Smooth muscle cell (in vitro differentiated cells): ENCODE results near the gene NRXN3. TPM values are rescaled to one million over a fixed set of nuclear protein-coding genes. Genes with fewer than 3 reads are reported as not detected.

ENCODE experiments used
- DNase-seq: peaks from one replicate; lab custom pipeline; 2025; ENCODE audit not compliant: unreplicated experiment; lab: John Stamatoyannopoulos, UW
- H2AFZ ChIP-seq: fragments of 200-600 bp; sonication (generic); 2 replicates; pipeline ENCODE4 v1.6.0; 2016; ENCODE audit warnings: antibody characterized with exemption, low read depth, mild to moderate bottlenecking
- H3F3A ChIP-seq: fragments of 200-600 bp; sonication (generic); 2 replicates; pipeline ENCODE4 v1.6.0; 2017; ENCODE audit warnings: antibody characterized with exemption, low read depth
- H3K27ac ChIP-seq: fragments of 200-600 bp; sonication (generic); 2 replicates; pipeline ENCODE4 v1.5.1; 2016; ENCODE audit warnings: low read depth, mild to moderate bottlenecking
- H3K27me3 ChIP-seq: fragments of 200-600 bp; sonication (generic); 2 replicates; pipeline ENCODE4 v1.6.1; 2016; ENCODE audit warnings: low read depth, mild to moderate bottlenecking
- H3K36me3 ChIP-seq: fragments of 200-600 bp; sonication (generic); 2 replicates; pipeline ENCODE4 v1.5.1; 2016; ENCODE audit warnings: low read depth
- H3K4me1 ChIP-seq: fragments of 200-600 bp; sonication (generic); 2 replicates; pipeline ENCODE4 v1.5.1; 2016; ENCODE audit warnings: low read depth
- H3K4me2 ChIP-seq: fragments of 200-600 bp; sonication (generic); 2 replicates; pipeline ENCODE4 v1.6.0; 2016; ENCODE audit warnings: mild to moderate bottlenecking
- H3K4me3 ChIP-seq: fragments of 200-600 bp; sonication (generic); 2 replicates; pipeline ENCODE4 v1.5.1; 2016; ENCODE audit warnings: mild to moderate bottlenecking
- H3K79me2 ChIP-seq: fragments of 200-600 bp; sonication (generic); 2 replicates; pipeline ENCODE4 v1.6.0; 2016; ENCODE audit warnings: low read depth, mild to moderate bottlenecking
- H3K9ac ChIP-seq: fragments of 200-600 bp; sonication (generic); 2 replicates; pipeline ENCODE4 v1.6.0; 2016; ENCODE audit warnings: low read depth
- H3K9me3 ChIP-seq: fragments of 200-600 bp; sonication (generic); replicated peaks from 2 replicates; pipeline ENCODE4 v1.5.1; 2016; ENCODE audit warnings: low read depth
- H4K20me1 ChIP-seq: fragments of 200-600 bp; sonication (generic); 2 replicates; pipeline ENCODE4 v1.6.0; 2016; ENCODE audit warnings: low read depth
- CTCF ChIP-seq: fragments of 200-600 bp; sonication (generic); IDR thresholded peaks from 2 replicates; pipeline ENCODE4 v1.5.1; 2017; ENCODE audit warnings: borderline replicate concordance, mild to moderate bottlenecking, antibody characterized with exemption; ENCODE audit not compliant: insufficient read depth, poor library complexity, severe bottlenecking
- WGBS: methylation state at CpG from one replicate; pipeline ENCODE4 v1.1.7; 2016; ENCODE audit warnings: low lambda C conversion rate; 5-methylcytosine and 5-hydroxymethylcytosine counted together
- polyA plus RNA-seq: library from polyadenylated mRNA; unstranded; fragments of >200 nt; fragmentation: Nextera tagmentation; extraction: Ambion mirVana; gene quantifications from 2 replicates; pipeline ENCODE4 v1.2.1, GENCODE V29; 2016
- total RNA-seq: library from RNA; depleted of rRNA; stranded (reverse); fragments of >200 nt; gene quantifications from 2 replicates; pipeline ENCODE4 v1.2.3, GENCODE V29; 2014

NRXN3 gene
- total and polyA plus RNA-seq, 2 experiments from 2014 or later = 1.2 to 7.0 TPM

GRCh38 chr14:79246173-79246572 is 1076.0 kb downstream of the NRXN3 start:
- no peak for TF ChIP-seq CTCF
- no peak overlapping the region for H3K9ac ChIP-seq
- H3K36me3 ChIP-seq = no peaks in the 10 kb centered on the region
- H3K79me2 ChIP-seq = no peaks in the 10 kb centered on the region
- H3K4me1 ChIP-seq = no peaks in the 10 kb centered on the region
- H3K4me3 ChIP-seq = no peak overlapping the region
- H3K27ac ChIP-seq = no peak overlapping the region
- no peak overlapping the region for H2AFZ ChIP-seq
- WGBS = 89% methylated on average over 3 of the region's 3 CpGs
- H4K20me1 ChIP-seq = no peaks in the 10 kb centered on the region
- H3K27me3 ChIP-seq = peaks cover 27% of the 10 kb centered on the region
- H3F3A ChIP-seq = no peaks in the 10 kb centered on the region
- H3K9me3 ChIP-seq = no peaks in the 10 kb centered on the region
- no peak for DNase-seq
- no peak overlapping the region for H3K4me2 ChIP-seq

- Histone ChIP-seq H3K9ac (no peak overlapping the region), H3K36me3 (no peaks in the 10 kb centered on the region), H3K27ac (no peak overlapping the region), H3K9me3 (no peaks in the 10 kb centered on the region), H3K79me2 (no peaks in the 10 kb centered on the region), H3K27me3 (peaks cover 26% of the 10 kb centered on the region), H3K4me3 (no peak overlapping the region), H2AFZ (no peak overlapping the region), H4K20me1 (no peaks in the 10 kb centered on the region), H3F3A (no peaks in the 10 kb centered on the region), H3K4me1 (no peaks in the 10 kb centered on the region), H3K4me2 (no peak overlapping the region)
- no peak for TF ChIP-seq CTCF
- WGBS = 82% methylated on average over 2 of the region's 2 CpGs
- no peak for DNase-seq
Observed at GRCh38 chr14:79248126-79248525, 1078.0 kb downstream of the NRXN3 start.

- H3K27me3 ChIP-seq = peaks cover 20% of the 10 kb centered on the region
- no peaks in the 10 kb centered on the region for H3K36me3 ChIP-seq
- H3K9me3 ChIP-seq = no peaks in the 10 kb centered on the region
- no peaks in the 10 kb centered on the region for H3K79me2 ChIP-seq
- WGBS = 70% methylated on average over 3 of the region's 3 CpGs
- H3K4me2 ChIP-seq = no peak overlapping the region
- no peaks in the 10 kb centered on the region for H3F3A ChIP-seq
- H2AFZ ChIP-seq = no peak overlapping the region
- no peak overlapping the region for H3K4me3 ChIP-seq
- H4K20me1 ChIP-seq = no peaks in the 10 kb centered on the region
- H3K4me1 ChIP-seq = no peaks in the 10 kb centered on the region
- H3K9ac ChIP-seq = no peak overlapping the region
- DNase-seq = no peak
- no peak overlapping the region for H3K27ac ChIP-seq
- no peak for TF ChIP-seq CTCF
Observed at GRCh38 chr14:79248771-79249170, 1078.6 kb downstream of the NRXN3 start.

- Histone ChIP-seq H3K4me1 (peaks cover 7% of the 10 kb centered on the region), H3K36me3 (no peaks in the 10 kb centered on the region), H2AFZ (no peak overlapping the region), H3K79me2 (no peaks in the 10 kb centered on the region), H4K20me1 (no peaks in the 10 kb centered on the region), H3K27ac (no peak overlapping the region), H3F3A (no peaks in the 10 kb centered on the region), H3K9me3 (no peaks in the 10 kb centered on the region), H3K4me2 (no peak overlapping the region), H3K9ac (no peak overlapping the region), H3K4me3 (no peak overlapping the region), H3K27me3 (peaks cover 5% of the 10 kb centered on the region)
- no peak for DNase-seq
- no peak for TF ChIP-seq CTCF
- WGBS = 91% methylated on average over 4 of the region's 4 CpGs
Observed at GRCh38 chr14:79251278-79251677, 1081.1 kb downstream of the NRXN3 start.
